SK-N-SH (cell line): ENCODE results near the gene PAOX. TPM values are rescaled to one million over a fixed set of nuclear protein-coding genes. Genes with fewer than 3 reads are reported as not detected.

Source experiments
- CTCF ChIA-PET: fragments of 300-600, 350-600 bp; formaldehyde crosslinking; extraction: SDS; loops from one replicate; lab custom pipeline; 2021; lab: Yijun Ruan, JAX
- POLR2A ChIA-PET: fragments of 350-600 bp; sonication (Branson Sonifier 250); formaldehyde crosslinking; extraction: SDS; loops from one replicate; lab custom pipeline; 2020; ENCODE audit warnings: antibody characterized with exemption, inconsistent platforms; lab: Yijun Ruan, JAX
- DNase-seq: peaks from one replicate; pipeline ENCODE4 v3.0.0; 2012
- H2AFZ ChIP-seq: fragments of 200-600 bp; sonication (generic); 2 replicates; pipeline ENCODE4 v1.8.1; 2016; ENCODE audit warnings: antibody characterized with exemption, mild to moderate bottlenecking, low read depth
- H3F3A ChIP-seq: fragments of 200-600 bp; sonication (generic); replicated peaks from 2 replicates; pipeline ENCODE3; 2016; ENCODE audit warnings: antibody characterized with exemption, mild to moderate bottlenecking; ENCODE audit not compliant: insufficient read depth
- H3K27ac ChIP-seq, 2 experiments: fragments of 200-500 bp in 1 of 2; fragments of 200-600 bp in 1 of 2; sonication (Bioruptor generic) in 1 of 2; sonication (generic), shearing (Covaris generic) in 1 of 2; 2 replicates each; pipeline versions ENCODE4 v1.5.1 to v1.6.1; 2014 to 2016; ENCODE audit warnings: low read depth in 2 of 2, inconsistent platforms in 1 of 2, low read length in 1 of 2, mild to moderate bottlenecking in 1 of 2, mixed read lengths in 1 of 2
- H3K27me3 ChIP-seq: fragments of 200-600 bp; sonication (generic), shearing (Covaris generic); 2 replicates; pipeline ENCODE4 v1.6.1; 2016; ENCODE audit warnings: mixed run types; ENCODE audit not compliant: insufficient read depth
- H3K36me3 ChIP-seq, 2 experiments: fragments of 200-500 bp in 1 of 2; fragments of 200-600 bp in 1 of 2; sonication (Bioruptor generic) in 1 of 2; sonication (generic) in 1 of 2; replicated peaks in 1 of 2; 2 replicates each; pipeline versions ENCODE3 to v1.5.1; 2014 to 2016; ENCODE audit warnings: low read length in 1 of 2, mild to moderate bottlenecking in 1 of 2; ENCODE audit not compliant: insufficient read depth in 2 of 2, control insufficient read depth in 1 of 2
- H3K4me1 ChIP-seq, 2 experiments: fragments of 200-500 bp in 1 of 2; fragments of 200-600 bp in 1 of 2; sonication (Bioruptor generic) in 1 of 2; sonication (generic), shearing (Covaris generic) in 1 of 2; 2 replicates each; pipeline versions ENCODE4 v1.5.1 to v1.6.1; 2014 to 2016; ENCODE audit warnings: low read depth in 1 of 2, low read length in 1 of 2, mixed run types in 1 of 2; ENCODE audit not compliant: insufficient read depth in 2 of 2, control insufficient read depth in 1 of 2
- H3K4me2 ChIP-seq: fragments of 200-600 bp; sonication (generic), shearing (Covaris generic); 2 replicates; pipeline ENCODE4 v1.6.1; 2017; ENCODE audit warnings: mixed run types
- H3K4me3 ChIP-seq, 2 experiments: fragments of 200-500 bp in 1 of 2; fragments of 200-600 bp in 1 of 2; sonication (Bioruptor generic) in 1 of 2; sonication (generic), shearing (Covaris generic) in 1 of 2; 2 replicates each; pipeline versions ENCODE4 v1.5.1 to v1.8.1; 2014 to 2016; ENCODE audit warnings: low read depth in 2 of 2, inconsistent platforms in 1 of 2, low read length in 1 of 2, mild to moderate bottlenecking in 1 of 2, mixed read lengths in 1 of 2, moderate library complexity in 1 of 2
- H3K79me2 ChIP-seq: fragments of 200-600 bp; sonication (generic); 2 replicates; pipeline ENCODE4 v1.8.1; 2017; ENCODE audit warnings: mild to moderate bottlenecking; ENCODE audit not compliant: insufficient read depth
- H3K9ac ChIP-seq: fragments of 200-600 bp; sonication (generic); 2 replicates; pipeline ENCODE4 v1.6.1; 2017; ENCODE audit warnings: mixed run types
- H3K9me2 ChIP-seq: fragments of 200-600 bp; sonication (generic); 2 replicates; pipeline ENCODE4 v1.6.1; 2017; ENCODE audit warnings: mixed run types
- H3K9me3 ChIP-seq: fragments of 200-600 bp; sonication (generic); 2 replicates; pipeline ENCODE4 v1.6.1; 2017; ENCODE audit warnings: mixed run types, mild to moderate bottlenecking, moderate library complexity
- H4K20me1 ChIP-seq: fragments of 200-600 bp; sonication (generic); 2 replicates; pipeline ENCODE4 v1.6.1; 2017; ENCODE audit warnings: mild to moderate bottlenecking, mixed run types; ENCODE audit not compliant: insufficient read depth
- CHD2 ChIP-seq: fragments of 150-350 bp; IDR thresholded peaks from 2 replicates; pipeline ENCODE4 v1.6.1; 2018; ENCODE audit warnings: low read length; ENCODE audit not compliant: partially characterized antibody
- EZH2phosphoT487 ChIP-seq: fragments of 200-600 bp; sonication (generic); IDR thresholded peaks from 2 replicates; pipeline ENCODE4 v1.6.1; 2017; ENCODE audit warnings: low read depth, mixed run types, mild to moderate bottlenecking, antibody characterized with exemption, moderate library complexity, borderline replicate concordance
- FOSL2 ChIP-seq: IDR thresholded peaks from 2 replicates; pipeline ENCODE4 v1.4.0; 2012; ENCODE audit warnings: low read depth, mild to moderate bottlenecking, moderate library complexity, borderline replicate concordance
- FOXJ3 ChIP-seq: sonication (generic); formaldehyde crosslinking; IDR thresholded peaks from 2 replicates; pipeline ENCODE4 v1.5.1; 2020; ENCODE audit warnings: mild to moderate bottlenecking, missing genetic modification reagents
- FOXM1 ChIP-seq: IDR thresholded peaks from 2 replicates; pipeline ENCODE4 v1.4.0; 2012; ENCODE audit warnings: low read depth, mild to moderate bottlenecking
- GABPA ChIP-seq: IDR thresholded peaks from 2 replicates; pipeline ENCODE4 v1.4.0; 2012; ENCODE audit warnings: low read depth, mild to moderate bottlenecking
- IRF3 ChIP-seq: fragments of 150-350 bp; IDR thresholded peaks from 2 replicates; pipeline ENCODE4 v1.6.1; 2016; ENCODE audit warnings: mild to moderate bottlenecking, low read depth, low read length
- JUND ChIP-seq: IDR thresholded peaks from 2 replicates; pipeline ENCODE4 v1.4.0; 2012
- MAX ChIP-seq: IDR thresholded peaks from 2 replicates; pipeline ENCODE4 v1.4.0; 2012; ENCODE audit warnings: low read depth
- NFIC ChIP-seq: IDR thresholded peaks from 2 replicates; pipeline ENCODE4 v1.4.0; 2012; ENCODE audit warnings: borderline replicate concordance
- NRF1 ChIP-seq: IDR thresholded peaks from 2 replicates; pipeline ENCODE4 v1.6.1; 2012; ENCODE audit warnings: low read depth, mild to moderate bottlenecking, low read length
- POLR2AphosphoS5 ChIP-seq: IDR thresholded peaks from 2 replicates; pipeline ENCODE4 v1.6.1; 2012; ENCODE audit warnings: low read depth, low read length
- REST ChIP-seq: IDR thresholded peaks from 2 replicates; pipeline ENCODE4 v1.6.1; 2012; ENCODE audit warnings: mild to moderate bottlenecking, low read depth, low read length, moderate library complexity
- RFX5 ChIP-seq: IDR thresholded peaks from 2 replicates; pipeline ENCODE4 v1.6.1; 2012; ENCODE audit warnings: mild to moderate bottlenecking, improper control_type of control experiment, low read length
- RXRA ChIP-seq: IDR thresholded peaks from 2 replicates; pipeline ENCODE4 v1.4.0; 2012; ENCODE audit warnings: low read depth, mild to moderate bottlenecking, borderline replicate concordance
- SIN3A ChIP-seq: IDR thresholded peaks from 2 replicates; pipeline ENCODE4 v1.6.1; 2012; ENCODE audit warnings: low read depth, mild to moderate bottlenecking, low read length, moderate library complexity, borderline replicate concordance
- WGBS: methylation state at CpG from one replicate; pipeline ENCODE4 v1.1.6; 2017; ENCODE audit warnings: low lambda C conversion rate; 5-methylcytosine and 5-hydroxymethylcytosine counted together
- polyA plus RNA-seq, 3 experiments: library from polyadenylated mRNA; depleted of rRNA; stranded (reverse); fragments of >200 nt; gene quantifications; 2 replicates each; pipeline ENCODE4 v1.2.3, GENCODE V29; 2012

The PAOX gene
- polyA plus RNA-seq, 1 of the 3 experiments (the other 2 are of a cell fraction) = 6.2 TPM

- Histone ChIP-seq H3F3A (no peaks in the 10 kb centered on the region), H3K9me3 (no peaks in the 10 kb centered on the region), H3K79me2 (no peaks in the 10 kb centered on the region), H4K20me1 (no peaks in the 10 kb centered on the region), H3K9ac (no peak overlapping the region), H3K4me3 (no peak overlapping the region), H3K9me2 (no peaks in the 10 kb centered on the region), H3K27me3 (no peaks in the 10 kb centered on the region), H3K36me3 (peaks cover 0 to 3% of the 10 kb centered on the region in 2 experiments), H2AFZ (no peak overlapping the region), H3K27ac (no peak overlapping the region), H3K4me2 (no peak overlapping the region), H3K4me1 (peaks cover 0 to 9% of the 10 kb centered on the region in 2 experiments; a peak in 1 of 4 replicates)
- 90% methylated on average over 4 of the region's 4 CpGs for whole genome bisulfite sequencing
- TF ChIP-seq POLR2AphosphoS5 = no peak
- no peak for TF ChIP-seq NFIC
- TF ChIP-seq CHD2 = no peak
- no peak for TF ChIP-seq IRF3
- TF ChIP-seq EZH2phosphoT487 = no peak
- TF ChIP-seq RXRA = no peak
- no peak for TF ChIP-seq FOXM1
- no peak for TF ChIP-seq FOSL2
- TF ChIP-seq GABPA = no peak
- no peak for TF ChIP-seq REST
- TF ChIP-seq JUND = no peak
- no peak for TF ChIP-seq FOXJ3
- TF ChIP-seq MAX = no peak
- no peak for TF ChIP-seq NRF1
- TF ChIP-seq RFX5 = no peak
- TF ChIP-seq SIN3A = no peak
- DNase-seq = no peak
- CTCF ChIA-PET = interaction anchor here (1.3 kb wide), 1 partner anchor 54 kb away, joined by 4 read pairs; no protein-coding TSS in a partner anchor
- POLR2A ChIA-PET = no interaction called here
These were observed 4.5 kb downstream of the PAOX start for GRCh38 chr10:133383551-133383950.
